Natural killer cell (primary cell): ENCODE data around the gene SYNE3. TPM values are rescaled to one million over a fixed set of nuclear protein-coding genes. Genes with fewer than 3 reads are reported as not detected.

Experiments used
- ATAC-seq, 3 donors: fragments of 150-1000 bp in 2 of 3; fragments of 200-7000 bp in 1 of 3; cut with Tn5 transposase; 1 replicate in 1 of 3; 2 replicates in 2 of 3; pipeline ENCODE4 v1.10.0; 2021; ENCODE audit warnings: mild to moderate bottlenecking in 2 of 3, moderate library complexity in 2 of 3
- DNase-seq, 2 donors: peaks; one replicate each; pipeline versions ENCODE4 v3.0.0 to v3.0.0-alpha.2; 2013 to 2021; ENCODE audit warnings: mixed read lengths in 1 of 2
- H3K27ac ChIP-seq: one replicate; pipeline ENCODE4 v1.5.1; 2013; ENCODE audit warnings: mild to moderate bottlenecking, low read length
- H3K27me3 ChIP-seq: one replicate; pipeline ENCODE4 v1.6.1; 2013; ENCODE audit warnings: low read length; ENCODE audit not compliant: control insufficient read depth, insufficient read depth
- H3K36me3 ChIP-seq: one replicate; pipeline ENCODE4 v1.6.1; 2013; ENCODE audit warnings: low read length; ENCODE audit not compliant: control insufficient read depth, insufficient read depth
- H3K4me1 ChIP-seq: one replicate; pipeline ENCODE4 v1.6.1; 2013; ENCODE audit warnings: low read length; ENCODE audit not compliant: control insufficient read depth, insufficient read depth
- H3K4me3 ChIP-seq: one replicate; pipeline ENCODE4 v1.5.1; 2013; ENCODE audit warnings: low read length
- H3K9me3 ChIP-seq: one replicate; pipeline ENCODE4 v1.6.1; 2013; ENCODE audit warnings: low read length; ENCODE audit not compliant: control insufficient read depth, insufficient read depth
- H3K27ac Mint-ChIP-seq, 2 donors: one replicate each; pipeline ENCODE4 v1.8.0; 2022; ENCODE audit warnings: mild to moderate bottlenecking in 2 of 2, mixed read lengths in 2 of 2, moderate library complexity in 1 of 2
- H3K27me3 Mint-ChIP-seq, 2 donors: one replicate each; pipeline ENCODE4 v1.8.0; 2022; ENCODE audit warnings: low read depth in 2 of 2, mixed read lengths in 2 of 2
- H3K36me3 Mint-ChIP-seq: one replicate; pipeline ENCODE4 v1.8.0; 2022; ENCODE audit warnings: mixed read lengths
- H3K4me1 Mint-ChIP-seq, 2 donors: one replicate each; pipeline ENCODE4 v1.8.0; 2022; ENCODE audit warnings: mixed read lengths in 2 of 2
- H3K4me3 Mint-ChIP-seq: one replicate; pipeline ENCODE4 v1.8.0; 2022; ENCODE audit warnings: mild to moderate bottlenecking, moderate library complexity, mixed read lengths
- H3K9me3 Mint-ChIP-seq, 2 donors: one replicate each; pipeline ENCODE4 v1.8.0; 2022; ENCODE audit warnings: mixed read lengths in 2 of 2
- WGBS: methylation state at CpG from one replicate; pipeline ENCODE4 v1.1.7; 2013; ENCODE audit warnings: missing lambda C conversion rate; ENCODE audit not compliant: insufficient coverage; 5-methylcytosine and 5-hydroxymethylcytosine counted together
- intact Hi-C: fragments of 100-400 bp; cut with micrococcal nuclease; formaldehyde crosslinking; loops from one replicate; pipeline ENCODE4 v1.14.2; 2022
- total RNA-seq, 4 donors: library from RNA; stranded (reverse); fragments of 120-200 nt in 1 of 4; gene quantifications; one replicate each; pipeline versions ENCODE4 v1.2.3 to v1.2.4, GENCODE V29; 2013 to 2022
- TF ChIP-seq, protein P1 (sequence below): fragments of 200-600 bp; IDR thresholded peaks from one replicate; pipeline ENCODE4 v1.8.0; 2022; ENCODE audit warnings: antibody characterized with exemption

The SYNE3 gene
- total RNA-seq, 3 donors from 2014 or later (not counting 1 experiment from before 2014, with no cell fraction given), result 10.6 to 17.3 (median 15.4) TPM

DNA sequence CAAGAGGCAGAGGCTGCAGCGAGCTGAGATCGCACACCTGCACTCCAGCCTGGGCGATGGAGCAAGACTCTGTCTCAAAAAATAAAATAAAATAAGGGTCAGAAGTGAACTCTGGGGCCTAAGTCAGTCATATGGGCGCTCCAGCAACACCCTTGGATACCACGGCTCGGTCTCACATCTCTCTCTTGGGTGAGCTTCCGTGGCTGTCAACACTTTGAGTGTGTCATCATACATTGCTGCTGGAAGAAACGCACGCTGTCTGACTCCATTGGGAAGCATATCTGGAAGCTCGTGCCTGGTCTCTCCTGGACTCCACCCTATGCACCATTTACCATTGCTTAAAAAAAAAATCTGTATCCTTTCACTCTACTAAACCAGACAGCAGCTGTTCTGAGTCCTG is 38.6 kb upstream of the SYNE3 start:
- Mint-ChIP-seq H3K4me3 (no peak overlapping the region), H3K4me1 (no peaks in the 10 kb centered on the region), H3K36me3 (no peaks in the 10 kb centered on the region), H3K27me3 (no peaks in the 10 kb centered on the region), H3K9me3 (no peaks in the 10 kb centered on the region), H3K27ac (no peak overlapping the region)
- Histone ChIP-seq H3K27ac (no peak overlapping the region), H3K4me1 (no peaks in the 10 kb centered on the region), H3K27me3 (no peaks in the 10 kb centered on the region), H3K9me3 (no peaks in the 10 kb centered on the region), H3K36me3 (no peaks in the 10 kb centered on the region), H3K4me3 (no peak overlapping the region)
- no peak for ATAC-seq
- TF ChIP-seq, protein P1, sequence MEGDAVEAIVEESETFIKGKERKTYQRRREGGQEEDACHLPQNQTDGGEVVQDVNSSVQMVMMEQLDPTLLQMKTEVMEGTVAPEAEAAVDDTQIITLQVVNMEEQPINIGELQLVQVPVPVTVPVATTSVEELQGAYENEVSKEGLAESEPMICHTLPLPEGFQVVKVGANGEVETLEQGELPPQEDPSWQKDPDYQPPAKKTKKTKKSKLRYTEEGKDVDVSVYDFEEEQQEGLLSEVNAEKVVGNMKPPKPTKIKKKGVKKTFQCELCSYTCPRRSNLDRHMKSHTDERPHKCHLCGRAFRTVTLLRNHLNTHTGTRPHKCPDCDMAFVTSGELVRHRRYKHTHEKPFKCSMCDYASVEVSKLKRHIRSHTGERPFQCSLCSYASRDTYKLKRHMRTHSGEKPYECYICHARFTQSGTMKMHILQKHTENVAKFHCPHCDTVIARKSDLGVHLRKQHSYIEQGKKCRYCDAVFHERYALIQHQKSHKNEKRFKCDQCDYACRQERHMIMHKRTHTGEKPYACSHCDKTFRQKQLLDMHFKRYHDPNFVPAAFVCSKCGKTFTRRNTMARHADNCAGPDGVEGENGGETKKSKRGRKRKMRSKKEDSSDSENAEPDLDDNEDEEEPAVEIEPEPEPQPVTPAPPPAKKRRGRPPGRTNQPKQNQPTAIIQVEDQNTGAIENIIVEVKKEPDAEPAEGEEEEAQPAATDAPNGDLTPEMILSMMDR, result no peak
- 95% methylated on average over 10 of the region's 10 CpGs for WGBS
- intact Hi-C loops, result no loop called here
- no peak for DNase-seq

DNA sequence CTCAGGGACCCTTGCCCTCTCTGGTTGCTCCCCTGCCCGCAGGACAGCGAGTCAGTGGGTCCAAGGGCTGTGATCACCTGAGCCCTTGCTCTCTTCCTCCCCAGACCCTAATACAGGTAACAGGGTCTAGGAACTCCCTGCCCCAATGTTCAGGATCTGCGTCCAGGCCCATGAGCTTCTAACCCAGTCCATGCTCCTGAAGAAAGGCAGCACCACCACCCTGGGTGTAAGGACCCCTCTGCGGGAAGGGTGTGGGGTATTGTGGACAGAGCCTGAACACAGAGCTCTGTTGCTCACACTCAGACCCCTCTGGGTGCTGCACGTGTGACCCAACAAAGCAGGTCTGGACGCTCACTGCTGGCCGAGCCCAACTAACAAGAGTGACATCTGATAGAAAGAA is 36.7 kb upstream of the SYNE3 start:
- no peaks in the 10 kb centered on the region for H3K27me3 Mint-ChIP-seq
- no peaks in the 10 kb centered on the region for H3K9me3 Mint-ChIP-seq
- DNase-seq (no peak), ATAC-seq (no peak)
- H3K4me1 Mint-ChIP-seq, result no peaks in the 10 kb centered on the region
- no peaks in the 10 kb centered on the region for H3K4me1 ChIP-seq
- H3K27ac Mint-ChIP-seq, result no peak overlapping the region
- no peaks in the 10 kb centered on the region for H3K9me3 ChIP-seq
- 94% methylated on average over 7 of the region's 7 CpGs for WGBS
- intact Hi-C loops, result no loop called here
- H3K27ac ChIP-seq, result no peak overlapping the region
- H3K36me3 ChIP-seq, result no peaks in the 10 kb centered on the region
- TF ChIP-seq, protein P1, result no peak
- no peaks in the 10 kb centered on the region for H3K36me3 Mint-ChIP-seq
- H3K4me3 ChIP-seq, result no peak overlapping the region
- H3K4me3 Mint-ChIP-seq, result no peak overlapping the region
- H3K27me3 ChIP-seq, result no peaks in the 10 kb centered on the region

DNA sequence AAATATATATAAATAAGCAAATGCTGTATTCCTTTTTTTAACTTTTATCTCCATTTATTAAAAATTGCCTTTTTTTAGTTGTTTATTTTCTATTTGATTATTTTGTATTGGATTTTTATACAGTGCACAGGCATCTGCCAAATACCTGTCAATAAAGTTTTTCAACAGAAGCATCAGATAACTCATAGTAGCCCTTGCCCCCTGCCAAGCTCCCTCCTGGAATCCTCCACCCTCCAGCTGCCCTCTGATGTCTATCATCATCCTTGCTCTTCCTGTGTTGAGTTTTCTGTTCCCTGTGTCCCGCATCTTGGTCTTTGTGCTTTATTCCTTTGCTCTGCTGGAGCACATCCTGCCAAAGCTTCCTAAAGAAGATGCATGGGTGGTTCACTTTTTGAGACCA is 35.0 kb upstream of the SYNE3 start:
- no peak overlapping the region for H3K27ac ChIP-seq
- no peak for DNase-seq
- WGBS, result 95% methylated on average over 1 of the region's 1 CpG
- H3K4me1 Mint-ChIP-seq, result peaks cover 14% of the 10 kb centered on the region in 2 donors
- ATAC-seq, result no peak
- H3K9me3 Mint-ChIP-seq, result no peaks in the 10 kb centered on the region
- no peak overlapping the region for H3K4me3 Mint-ChIP-seq
- H3K27ac Mint-ChIP-seq, result no peak overlapping the region
- H3K36me3 Mint-ChIP-seq, result no peaks in the 10 kb centered on the region
- H3K4me1 ChIP-seq, result peaks cover 15% of the 10 kb centered on the region
- TF ChIP-seq, protein P1, result no peak
- no peaks in the 10 kb centered on the region for H3K36me3 ChIP-seq
- intact Hi-C loops, result no loop called here
- no peaks in the 10 kb centered on the region for H3K27me3 ChIP-seq
- no peak overlapping the region for H3K4me3 ChIP-seq
- no peaks in the 10 kb centered on the region for H3K9me3 ChIP-seq
- H3K27me3 Mint-ChIP-seq, result no peaks in the 10 kb centered on the region
